GM19023 (cell line): ENCODE results near the gene SLC39A2.
"Not testable (repeated sequence)": the region's sequence is repeated elsewhere in the genome, so short reads cannot be mapped to it uniquely, and the experiment has no call there.

ENCODE experiments used
- ATAC-seq: cut with Tn5 transposase; IDR thresholded peaks from one replicate; pipeline ENCODE4 v1.9.1; 2021; ENCODE audit warnings: mild to moderate bottlenecking, moderate library complexity; ENCODE audit not compliant: unreplicated experiment

Gene SLC39A2, protein sequence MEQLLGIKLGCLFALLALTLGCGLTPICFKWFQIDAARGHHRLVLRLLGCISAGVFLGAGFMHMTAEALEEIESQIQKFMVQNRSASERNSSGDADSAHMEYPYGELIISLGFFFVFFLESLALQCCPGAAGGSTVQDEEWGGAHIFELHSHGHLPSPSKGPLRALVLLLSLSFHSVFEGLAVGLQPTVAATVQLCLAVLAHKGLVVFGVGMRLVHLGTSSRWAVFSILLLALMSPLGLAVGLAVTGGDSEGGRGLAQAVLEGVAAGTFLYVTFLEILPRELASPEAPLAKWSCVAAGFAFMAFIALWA

DNA sequence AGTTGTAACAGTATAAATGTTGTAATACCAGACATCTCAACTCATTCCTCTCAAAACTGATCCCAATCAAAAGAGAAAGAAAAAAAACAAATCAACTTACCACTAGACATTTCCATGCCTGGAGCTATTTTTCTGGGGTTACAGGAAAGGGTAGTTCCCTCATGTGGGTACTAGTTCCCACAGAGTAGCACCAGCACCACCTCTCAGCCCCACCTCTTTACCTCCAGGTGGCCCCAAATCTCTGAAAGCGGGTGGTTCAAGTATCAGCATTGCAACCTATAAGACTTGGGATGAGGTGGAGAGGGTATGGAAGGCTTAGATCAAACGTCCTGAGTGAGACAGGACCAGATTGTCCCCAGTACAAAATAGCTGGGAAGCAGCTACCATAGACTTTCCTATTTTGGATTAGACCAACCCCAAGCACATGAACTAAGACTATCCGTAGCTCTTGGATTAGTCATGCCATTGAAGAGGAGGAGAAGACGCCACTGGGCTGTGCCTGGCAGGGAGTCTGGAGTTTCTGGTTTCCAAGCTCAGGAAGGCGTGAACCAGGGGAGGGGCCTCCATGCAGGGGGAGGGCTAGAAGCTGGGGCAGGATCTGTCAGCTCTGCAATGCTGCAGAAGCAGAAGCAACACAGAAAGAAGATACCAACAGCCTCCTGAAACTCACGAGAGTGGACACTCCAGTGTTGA lies at the start of gene SLC39A2:
SLC39A2 (plus strand) TSS at position 620 of the 693 bp plus-strand sequence. CDS start 154 bp downstream, outside the sequence.
- ATAC-seq = no peak

DNA sequence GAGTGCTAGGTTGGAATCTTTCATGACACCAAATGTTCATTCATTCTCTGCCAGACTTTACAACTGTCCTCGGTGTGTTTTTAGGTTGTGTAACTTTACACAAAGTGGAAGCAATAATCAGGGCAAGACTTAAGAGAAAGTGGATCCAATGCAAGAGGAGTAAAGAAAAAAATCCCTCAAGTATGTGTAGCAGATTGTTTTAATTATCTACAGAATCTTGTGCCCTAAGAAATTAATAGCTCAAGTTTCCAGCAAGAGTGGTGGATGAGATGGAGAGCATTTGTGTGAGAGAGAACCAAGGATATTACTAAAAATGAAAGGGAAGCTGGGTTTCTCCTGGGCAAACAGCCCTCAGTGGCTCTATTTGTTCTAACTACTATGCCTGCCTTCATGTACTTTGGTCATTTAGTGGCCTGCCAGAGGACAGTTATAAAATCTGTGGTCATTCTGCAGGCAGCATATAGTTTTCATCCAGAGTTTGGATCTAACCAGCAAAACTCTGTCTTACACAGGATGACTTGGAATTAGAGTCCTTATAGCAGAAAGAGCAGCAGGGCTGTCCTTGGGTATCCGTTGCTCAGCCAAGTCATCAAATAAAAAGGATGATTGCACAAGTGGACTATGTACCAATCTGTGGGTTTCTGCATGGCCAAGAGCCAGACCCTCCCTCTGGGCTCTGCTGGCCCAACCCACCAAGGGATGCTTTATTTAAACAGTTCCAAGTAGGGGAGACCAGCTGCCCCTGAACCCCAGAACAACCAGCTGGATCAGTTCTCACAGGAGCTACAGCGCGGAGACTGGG lies 44.2 kb upstream of the SLC39A2 start, which contains the start of gene RNASE2:
RNASE2 (plus strand) TSS at position 752 of the 802 bp plus-strand sequence. CDS start 285 bp downstream, outside the sequence.
- not testable (repeated sequence) for ATAC-seq

DNA sequence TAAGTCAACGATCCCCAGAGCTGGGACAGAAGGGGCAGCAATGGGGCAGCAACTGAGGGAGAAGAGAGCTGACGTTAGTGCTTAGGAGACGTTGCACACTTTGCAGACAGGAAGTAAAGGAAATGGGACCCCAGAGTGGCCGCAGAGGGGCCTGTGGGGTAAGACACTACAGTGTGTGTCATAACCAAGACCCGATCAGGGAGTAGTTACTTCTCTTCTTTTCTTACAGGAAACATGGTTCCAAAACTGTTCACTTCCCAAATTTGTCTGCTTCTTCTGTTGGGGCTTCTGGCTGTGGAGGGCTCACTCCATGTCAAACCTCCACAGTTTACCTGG lies 43.6 kb upstream of the SLC39A2 start:
- not testable (repeated sequence) for ATAC-seq

DNA sequence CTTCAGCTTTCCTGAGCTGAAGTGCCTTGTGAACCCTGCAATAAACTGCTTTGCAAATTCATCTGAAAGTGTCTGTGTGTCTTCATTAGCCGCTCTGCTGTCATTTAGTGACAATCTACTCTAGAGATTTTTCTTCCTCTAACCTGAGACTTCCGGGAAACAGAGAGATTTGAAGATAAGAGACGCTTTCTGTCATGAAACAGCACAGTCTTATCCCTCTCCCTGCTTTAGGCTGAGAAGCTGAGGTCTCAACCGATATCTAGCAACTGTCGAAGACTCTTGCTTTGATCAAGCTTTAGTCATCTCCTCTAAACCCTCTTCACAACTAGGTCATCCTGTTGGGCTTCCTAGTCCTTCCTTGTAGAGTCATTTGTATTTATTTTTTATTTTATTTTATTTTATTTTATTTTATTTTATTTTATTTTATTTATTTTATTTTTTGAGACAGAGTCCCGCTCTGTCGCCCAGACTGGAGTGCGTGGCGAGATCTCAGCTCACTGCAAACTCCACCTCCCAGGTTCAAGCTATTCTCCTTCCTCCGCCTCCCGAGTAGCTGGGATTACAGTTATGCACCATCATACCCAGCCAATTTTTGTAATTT lies 42.6 kb upstream of the SLC39A2 start:
- ATAC-seq = no peak

DNA sequence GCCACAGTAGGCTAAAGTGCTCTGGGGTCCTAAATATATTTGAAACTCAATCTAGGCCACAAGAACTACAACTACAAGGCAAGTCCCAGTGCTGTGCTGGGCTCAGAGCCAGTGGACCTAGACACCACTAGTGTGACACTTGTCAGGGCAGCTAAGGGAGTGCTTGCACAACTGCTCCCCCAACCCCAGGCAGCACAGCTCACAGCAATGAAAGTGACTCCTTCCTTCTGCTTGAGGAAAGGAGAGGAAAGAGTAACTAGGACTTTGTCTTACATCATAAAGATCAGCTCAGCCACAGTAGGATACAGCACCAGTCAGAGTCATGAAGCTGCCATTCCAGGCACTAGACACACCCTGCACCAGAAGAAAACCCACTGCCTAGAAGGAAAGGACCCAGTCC lies 40.1 kb upstream of the SLC39A2 start:
- ATAC-seq = not testable (repeated sequence)

DNA sequence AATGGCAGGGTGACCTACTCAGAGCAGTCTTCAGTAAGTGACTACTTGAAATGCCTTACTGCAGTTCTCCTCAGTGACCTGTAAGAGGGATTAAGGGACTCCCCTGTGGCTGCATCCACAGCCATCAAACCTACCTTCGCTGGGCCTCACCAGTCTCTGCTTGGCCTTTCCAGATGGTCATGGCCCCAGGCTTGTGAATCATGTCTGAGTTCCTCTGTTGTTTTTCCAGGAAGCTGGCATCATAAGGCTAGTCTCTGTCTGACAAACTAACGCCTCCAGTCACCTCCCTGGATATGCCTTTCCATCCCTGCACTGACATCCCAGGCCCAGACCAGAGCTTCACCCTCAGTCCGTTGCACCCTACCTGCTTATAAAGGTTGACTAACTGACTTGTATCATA lies 29.8 kb upstream of the SLC39A2 start:
- ATAC-seq = no peak

DNA sequence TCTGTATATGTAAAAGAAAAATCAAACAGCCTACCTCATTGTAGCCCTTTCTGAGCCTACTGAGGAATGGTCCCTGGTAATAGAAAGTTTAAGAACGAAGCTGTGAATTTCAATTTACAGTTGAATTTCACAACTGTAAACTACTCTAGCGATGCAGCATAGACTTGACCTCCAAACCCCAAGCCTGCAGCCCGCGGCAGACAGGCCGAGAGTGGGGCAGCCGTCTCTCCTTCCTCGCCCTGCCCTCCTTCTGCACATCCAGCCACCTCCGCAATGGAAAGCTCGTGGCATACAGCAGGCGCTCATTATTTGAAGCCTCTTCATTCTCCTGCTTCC lies 28.5 kb upstream of the SLC39A2 start:
- ATAC-seq = peak; percentile 3

DNA sequence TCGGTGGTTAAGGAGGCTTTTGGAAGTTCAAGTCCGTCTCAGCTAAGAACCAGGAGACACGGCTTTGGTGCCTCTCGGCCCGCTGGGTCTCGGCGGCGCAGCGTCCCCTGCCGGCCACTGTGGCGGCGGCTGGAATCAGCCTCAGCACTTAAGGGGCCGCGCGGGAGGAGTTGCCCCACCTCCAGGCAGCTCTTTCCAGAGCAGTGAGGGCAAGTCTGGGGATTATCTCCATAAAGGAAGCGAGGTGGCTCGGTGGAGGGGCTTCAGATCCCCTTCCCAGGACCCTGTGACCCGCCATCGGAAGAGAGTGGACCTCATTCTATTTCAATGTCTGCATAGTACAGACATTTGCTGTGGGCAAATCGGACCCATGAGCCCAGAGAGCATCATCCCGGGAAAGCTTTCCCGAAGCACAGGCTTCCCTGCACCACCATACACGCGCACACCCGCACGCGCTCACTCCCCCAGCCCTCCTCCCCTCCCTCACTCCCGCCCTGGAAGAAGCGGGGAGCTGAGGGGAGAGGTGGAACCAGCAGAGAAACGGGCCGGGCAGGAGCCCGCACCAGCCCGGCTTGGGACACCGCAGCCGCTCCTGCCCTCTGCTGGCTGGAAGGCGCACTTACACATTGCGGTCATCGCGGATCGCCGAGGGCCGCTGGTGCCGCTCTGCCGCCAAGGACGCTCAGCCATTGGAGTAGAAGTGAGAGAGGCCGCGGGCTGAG lies 27.9 kb upstream of the SLC39A2 start:
- peak; percentile 94 for ATAC-seq

DNA sequence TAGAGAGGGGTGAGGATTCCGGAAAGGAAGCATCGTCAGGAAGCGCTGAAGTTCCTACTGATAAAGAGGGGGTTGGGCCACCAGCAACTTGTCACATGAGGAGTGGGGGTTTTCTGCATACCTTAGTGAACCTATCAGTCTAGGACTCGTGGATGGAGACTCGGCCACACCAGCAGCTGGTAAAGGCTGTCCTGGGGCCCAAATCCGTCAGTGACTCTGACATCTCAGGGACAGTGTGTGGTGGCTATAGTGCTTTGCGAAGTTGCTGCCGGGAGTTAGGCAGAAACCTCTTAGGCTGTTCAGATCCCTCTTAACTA lies 27.4 kb upstream of the SLC39A2 start:
- ATAC-seq = peak; percentile 21

DNA sequence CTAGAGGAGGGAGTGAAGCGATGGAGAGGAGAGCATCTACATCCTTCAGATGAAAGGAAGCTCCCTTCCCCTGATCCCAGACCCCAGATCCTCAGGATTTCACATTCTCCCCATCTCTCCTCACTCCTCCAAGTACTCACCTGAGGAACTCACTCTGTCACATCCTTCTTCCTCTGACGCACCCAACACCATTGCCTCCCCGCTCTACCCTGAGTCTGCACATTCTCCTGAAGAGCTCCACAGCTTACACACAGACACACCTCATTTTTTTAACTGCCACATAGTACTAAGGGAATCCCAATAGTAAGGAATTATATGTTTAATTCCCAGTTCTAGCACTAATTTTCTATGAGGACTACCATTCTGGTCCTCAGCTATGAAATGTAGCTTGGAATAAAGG lies 25.6 kb upstream of the SLC39A2 start:
- ATAC-seq = no peak

DNA sequence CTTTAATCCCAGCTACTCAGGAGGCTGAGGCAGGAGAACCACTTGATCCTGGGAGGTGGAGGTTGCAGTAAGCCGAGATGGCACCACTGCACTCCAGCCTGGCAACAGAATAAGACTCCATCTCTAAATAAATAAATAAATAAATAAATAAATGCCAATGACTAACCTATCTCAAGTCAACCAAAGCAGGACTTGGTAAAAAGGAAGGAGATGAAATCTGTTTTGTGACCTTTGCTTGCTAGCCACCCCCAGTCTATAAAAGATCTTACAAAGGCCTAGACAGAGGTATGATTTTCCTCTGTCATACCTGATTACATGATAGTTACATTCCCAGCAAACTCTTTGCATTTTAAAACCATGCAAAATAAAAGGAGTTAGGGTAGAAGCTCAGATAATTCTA lies 22.8 kb upstream of the SLC39A2 start:
- ATAC-seq = no peak

DNA sequence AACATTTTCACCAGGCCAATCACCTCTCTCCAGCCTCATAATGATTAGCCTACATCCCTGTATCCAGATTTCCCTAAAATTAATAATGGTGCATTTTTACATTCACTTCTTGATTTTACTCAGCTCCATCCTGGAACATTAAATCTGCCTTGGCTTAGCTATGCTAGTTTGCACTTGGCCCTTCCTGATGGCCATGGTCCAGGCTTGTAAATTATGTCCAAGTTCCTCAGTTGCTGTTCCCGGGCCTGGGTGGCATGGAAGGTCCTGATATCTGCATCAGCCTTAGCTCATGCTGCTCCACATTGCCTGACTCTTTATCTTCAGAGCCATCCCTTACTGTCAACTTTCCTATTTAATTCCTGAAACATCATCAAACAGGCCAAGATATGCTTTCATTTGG lies 20.4 kb upstream of the SLC39A2 start:
- ATAC-seq = no peak

DNA sequence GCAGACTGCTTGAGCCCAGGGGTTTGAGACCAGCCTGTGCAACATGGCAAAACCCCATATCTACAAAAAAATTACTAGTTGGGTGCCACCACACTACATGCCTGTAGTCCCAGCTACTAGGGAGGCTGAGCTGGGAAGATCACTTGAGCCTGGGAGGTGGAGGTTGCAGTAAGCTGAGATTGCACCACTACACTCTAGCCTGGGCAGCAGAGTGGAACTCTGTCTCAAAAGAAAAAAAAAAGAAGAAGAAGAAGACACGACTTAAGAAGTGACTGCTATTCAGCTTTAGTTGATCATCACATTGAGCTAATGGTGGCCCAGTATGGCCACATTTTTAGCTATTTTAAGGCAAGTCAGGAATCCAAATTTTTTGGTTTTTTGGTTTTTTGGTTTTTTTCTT lies 18.2 kb upstream of the SLC39A2 start:
- no peak for ATAC-seq

DNA sequence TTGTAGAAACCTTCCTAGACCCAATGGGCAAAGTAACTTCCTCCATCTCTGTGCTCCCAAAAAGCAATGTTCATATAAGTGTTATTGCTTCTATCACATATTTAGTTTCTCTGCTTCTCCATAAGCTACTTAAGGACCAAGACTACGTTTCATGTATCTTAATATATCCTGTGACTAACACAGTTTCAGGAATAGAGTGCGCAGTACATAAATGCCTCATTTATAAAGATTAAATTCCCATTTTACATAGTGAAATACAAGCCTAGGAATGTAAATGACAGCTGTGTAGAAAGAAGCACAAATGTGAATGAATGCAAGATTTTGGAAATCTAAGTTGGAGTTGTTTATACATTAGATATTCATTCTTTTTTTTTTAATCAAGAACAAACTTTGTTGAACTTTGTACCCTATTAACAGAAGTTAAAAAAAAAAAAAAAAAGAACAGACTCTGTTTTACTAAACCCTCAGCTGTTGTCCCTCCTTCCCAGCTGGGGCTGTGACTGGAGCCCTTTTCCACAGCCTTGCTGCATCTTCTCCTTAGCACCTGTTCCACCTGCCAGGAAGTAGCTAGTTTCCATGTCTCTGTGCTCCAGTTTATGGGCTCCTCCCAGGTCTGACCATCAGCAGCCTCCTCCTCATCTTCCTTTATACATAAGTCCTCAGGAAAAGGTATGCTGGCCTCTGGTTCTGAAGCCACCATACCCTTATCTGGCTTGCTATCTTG lies 16.3 kb upstream of the SLC39A2 start:
- ATAC-seq = no peak

DNA sequence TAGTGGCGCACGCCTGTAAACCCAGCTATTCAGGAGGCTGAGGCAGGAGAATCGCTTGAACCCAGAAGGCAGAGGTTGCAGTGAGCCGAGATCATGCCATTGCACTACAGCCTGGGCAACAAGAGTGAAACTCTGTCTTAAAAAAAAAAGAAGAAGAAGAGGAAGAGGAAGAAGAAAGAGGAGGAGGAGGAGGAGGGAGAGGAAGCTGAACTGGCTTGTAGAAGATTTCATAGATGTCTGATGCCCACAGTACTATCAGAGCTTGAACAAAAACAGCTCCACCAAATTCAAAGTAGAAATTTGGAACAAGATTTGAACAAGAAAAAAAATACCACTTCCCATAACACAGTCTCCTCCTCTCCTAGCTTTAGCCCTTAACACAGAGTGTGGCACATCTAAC lies 13.4 kb upstream of the SLC39A2 start:
- not testable (repeated sequence) for ATAC-seq

DNA sequence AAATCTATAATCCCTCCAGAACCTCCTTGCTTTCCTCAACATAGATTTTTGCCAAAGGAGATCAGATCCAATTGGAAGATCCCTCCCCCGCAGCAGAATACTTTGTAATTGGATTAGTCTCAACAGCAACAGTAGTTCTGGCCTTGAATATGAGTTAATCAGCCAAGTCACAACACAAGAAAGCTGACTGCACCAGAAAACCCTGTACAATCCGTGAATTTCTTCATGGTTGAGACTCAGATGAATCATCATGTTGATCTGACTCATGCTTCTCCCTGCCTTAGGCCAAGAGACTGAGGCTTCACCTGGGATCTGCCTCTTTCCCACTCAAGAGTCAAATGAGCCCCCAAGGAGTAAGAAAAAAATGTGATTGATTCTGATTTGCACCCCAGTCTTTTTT lies 12.3 kb upstream of the SLC39A2 start:
- no peak for ATAC-seq

DNA sequence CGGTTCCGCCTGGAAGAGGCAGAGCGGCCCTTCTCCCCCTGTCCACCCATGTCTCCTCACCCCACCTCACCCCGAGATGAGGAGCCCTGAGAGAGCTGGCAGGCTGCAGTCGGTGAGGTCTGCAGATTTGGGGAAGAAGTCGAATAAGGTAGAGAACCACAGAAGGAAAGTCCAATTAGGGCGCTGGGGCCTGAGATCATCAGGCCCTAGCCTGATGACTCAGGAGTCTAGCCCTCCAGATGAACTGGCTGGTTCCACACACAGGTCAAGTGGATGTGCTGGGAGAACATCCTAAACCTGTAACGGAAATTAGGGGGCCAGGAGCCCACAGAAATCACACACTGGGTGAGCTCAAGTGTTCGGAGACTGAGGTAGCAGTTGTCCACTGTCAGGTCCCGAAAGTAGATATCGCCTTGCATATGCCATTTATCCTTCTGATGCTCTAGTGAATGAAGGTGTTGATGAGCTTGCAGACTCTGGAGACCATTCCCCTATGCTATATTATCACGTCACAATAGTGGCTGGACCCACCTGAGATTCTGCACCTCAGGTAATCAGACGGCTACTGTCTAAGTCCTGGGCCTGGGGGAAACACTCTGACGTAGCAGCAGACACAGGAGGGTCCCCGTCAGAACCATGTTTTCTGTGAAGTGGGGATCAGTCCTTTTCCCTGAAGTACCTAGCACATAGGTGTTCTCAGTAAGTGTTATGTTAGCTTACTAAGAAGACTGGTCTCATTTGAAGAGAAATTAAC lies 10.2 kb upstream of the SLC39A2 start:
- ATAC-seq = no peak

DNA sequence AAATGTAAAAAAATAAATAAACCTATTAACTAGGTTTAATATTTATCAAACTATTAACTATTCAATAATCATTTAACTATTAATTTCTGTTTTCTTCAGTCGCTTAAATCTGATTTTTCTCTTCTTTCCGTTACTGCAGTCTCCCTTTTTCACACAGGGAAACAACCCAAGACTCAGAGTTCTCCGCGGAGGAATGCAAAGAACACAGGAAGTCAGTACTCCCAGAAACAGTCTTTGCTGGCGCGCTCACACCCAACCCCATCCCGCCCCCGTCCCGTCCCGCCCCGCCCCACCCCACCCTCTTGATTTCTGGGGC lies 9.7 kb upstream of the SLC39A2 start:
- ATAC-seq = no peak

DNA sequence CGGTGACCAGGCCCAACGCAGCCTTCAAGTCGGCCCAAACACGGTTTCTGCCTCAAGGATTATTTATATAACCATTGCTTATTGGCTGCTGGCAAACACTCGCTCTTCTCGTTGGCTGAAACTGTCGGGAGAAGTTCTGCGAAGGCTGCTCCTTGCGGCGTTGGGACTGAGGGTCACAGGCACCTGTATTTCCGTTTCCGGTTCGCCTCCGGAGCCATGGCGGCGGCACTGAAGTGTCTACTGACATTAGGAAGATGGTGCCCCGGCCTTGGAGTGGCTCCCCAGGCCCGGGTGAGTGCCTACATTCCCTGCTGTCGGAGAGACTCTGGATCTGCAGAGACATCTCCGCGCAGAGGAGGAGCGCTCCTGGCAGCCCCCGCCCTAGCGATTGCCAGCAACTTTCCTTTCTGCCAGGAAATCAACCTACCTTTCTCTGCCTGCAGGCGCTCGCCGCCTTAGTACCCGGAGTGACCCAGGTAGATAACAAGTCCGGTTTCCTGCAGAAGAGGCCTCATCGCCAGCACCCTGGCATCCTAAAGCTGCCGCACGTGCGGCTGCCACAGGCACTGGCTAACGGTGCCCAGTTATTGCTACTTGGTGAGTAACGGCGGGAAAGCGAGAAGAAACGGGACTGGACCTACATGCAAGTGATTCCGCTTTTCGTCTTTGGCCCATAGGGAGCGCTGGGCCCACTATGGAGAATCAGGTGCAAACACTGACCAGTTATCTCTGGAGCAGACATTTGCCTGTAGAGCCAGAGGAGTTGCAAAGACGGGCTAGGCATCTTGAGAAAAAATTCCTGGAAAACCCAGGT lies 9.1 kb upstream of the SLC39A2 start, which contains the start of gene METTL17:
METTL17 (plus strand) TSS at position 194 of the 814 bp plus-strand sequence; CDS start at position 217, 23 bp downstream.
- ATAC-seq = peak; percentile 97
